ENCODE data around the gene DUSP9. TPM values are rescaled to one million over a fixed set of nuclear protein-coding genes. Genes with fewer than 3 reads are reported as not detected.
"Not testable (repeated sequence)": the region's sequence is repeated elsewhere in the genome, so short reads cannot be mapped to it uniquely, and the experiment has no call there.

The DUSP9 gene
- total RNA-seq, 1 donor from 2014 or later, result 1.3 TPM

- no peak overlapping the region for H3K27ac Mint-ChIP-seq (ENCODE audit: unreplicated experiment)
- no peak for DNase-seq (ENCODE audit: extremely low spot score, unreplicated experiment)
- peaks cover under 1% of the 10 kb centered on the region for H3K36me3 Mint-ChIP-seq (ENCODE audit: unreplicated experiment)
- H3K27me3 Mint-ChIP-seq (ENCODE audit: unreplicated experiment), result peaks cover 3% of the 10 kb centered on the region
- TF ChIP-seq CTCF (IDR thresholded peaks at IDR 0.05), result no peak
- H3K9me3 Mint-ChIP-seq (ENCODE audit: unreplicated experiment), result peaks cover 8% of the 10 kb centered on the region
- H3K4me1 Mint-ChIP-seq (ENCODE audit: unreplicated experiment), result peaks cover 8% of the 10 kb centered on the region
- no peak overlapping the region for H3K4me3 Mint-ChIP-seq (ENCODE audit: unreplicated experiment)
These were observed 46.1 kb upstream of the DUSP9 start for GRCh38 chrX:153600921-153601320.

- TF ChIP-seq CTCF (IDR thresholded peaks at IDR 0.05), result no peak
- Mint-ChIP-seq H3K27me3 (ENCODE audit: unreplicated experiment) (peaks cover 3% of the 10 kb centered on the region), H3K4me1 (ENCODE audit: unreplicated experiment) (peaks cover 8% of the 10 kb centered on the region), H3K4me3 (ENCODE audit: unreplicated experiment) (no peak overlapping the region), H3K27ac (ENCODE audit: unreplicated experiment) (no peak overlapping the region), H3K9me3 (ENCODE audit: unreplicated experiment) (peaks cover 8% of the 10 kb centered on the region), H3K36me3 (ENCODE audit: unreplicated experiment) (no peaks in the 10 kb centered on the region)
- no peak for DNase-seq (ENCODE audit: extremely low spot score, unreplicated experiment)
These were observed 45.4 kb upstream of the DUSP9 start for GRCh38 chrX:153601511-153602110.

- peaks cover 7% of the 10 kb centered on the region for H3K9me3 Mint-ChIP-seq (ENCODE audit: unreplicated experiment)
- no peak overlapping the region for H3K4me3 Mint-ChIP-seq (ENCODE audit: unreplicated experiment)
- H3K36me3 Mint-ChIP-seq (ENCODE audit: unreplicated experiment), result no peaks in the 10 kb centered on the region
- no peak overlapping the region for H3K27ac Mint-ChIP-seq (ENCODE audit: unreplicated experiment)
- H3K27me3 Mint-ChIP-seq (ENCODE audit: unreplicated experiment), result peaks cover 11% of the 10 kb centered on the region
- no peak for TF ChIP-seq CTCF (IDR thresholded peaks at IDR 0.05)
- H3K4me1 Mint-ChIP-seq (ENCODE audit: unreplicated experiment), result peaks cover 8% of the 10 kb centered on the region
- DNase-seq (ENCODE audit: extremely low spot score, unreplicated experiment), result no peak
These were observed 44.4 kb upstream of the DUSP9 start for GRCh38 chrX:153602601-153603000.

DNA sequence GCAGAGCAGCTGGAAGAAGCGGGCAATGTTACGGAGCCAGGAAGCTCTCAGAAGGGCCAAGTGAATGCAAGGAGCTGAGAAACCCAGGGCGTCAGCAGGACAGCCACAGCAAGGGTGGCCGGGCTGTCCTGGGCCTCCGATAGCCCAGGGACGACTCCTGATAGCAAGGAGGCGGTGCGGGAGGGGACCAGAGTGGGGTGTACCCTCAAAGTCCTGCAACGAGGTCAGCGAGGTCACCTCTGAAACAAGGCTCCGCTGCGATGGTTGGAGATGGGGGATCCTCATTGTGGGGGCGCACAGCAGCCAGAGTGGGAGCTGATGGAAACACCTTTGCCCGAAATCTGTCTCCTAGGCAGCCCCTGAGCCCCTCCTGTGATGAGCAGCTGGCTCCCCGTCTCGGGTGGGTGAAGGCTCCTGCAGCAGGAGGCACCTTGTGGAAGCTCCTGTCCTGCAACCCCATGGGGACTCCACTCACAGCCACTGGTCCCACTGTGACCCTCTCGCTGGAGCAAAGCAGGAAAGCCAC lies 43.8 kb upstream of the DUSP9 start:
- Mint-ChIP-seq H3K36me3 (ENCODE audit: unreplicated experiment) (no peaks in the 10 kb centered on the region), H3K4me3 (ENCODE audit: unreplicated experiment) (no peak overlapping the region), H3K27me3 (ENCODE audit: unreplicated experiment) (peaks cover 11% of the 10 kb centered on the region), H3K27ac (ENCODE audit: unreplicated experiment) (no peak overlapping the region), H3K4me1 (ENCODE audit: unreplicated experiment) (peaks cover 6% of the 10 kb centered on the region), H3K9me3 (ENCODE audit: unreplicated experiment) (peaks cover 7% of the 10 kb centered on the region)
- DNase-seq (ENCODE audit: extremely low spot score, unreplicated experiment), result no peak
- no peak for TF ChIP-seq CTCF (IDR thresholded peaks at IDR 0.05)

- H3K4me1 Mint-ChIP-seq (ENCODE audit: unreplicated experiment); DNase-seq (ENCODE audit: extremely low spot score, unreplicated experiment); H3K27ac Mint-ChIP-seq (ENCODE audit: unreplicated experiment); H3K4me3 Mint-ChIP-seq (ENCODE audit: unreplicated experiment); H3K9me3 Mint-ChIP-seq (ENCODE audit: unreplicated experiment); H3K36me3 Mint-ChIP-seq (ENCODE audit: unreplicated experiment): not testable (repeated sequence)
- peaks cover 11% of the 10 kb centered on the region for H3K27me3 Mint-ChIP-seq (ENCODE audit: unreplicated experiment)
These were observed 42.2 kb upstream of the DUSP9 start for GRCh38 chrX:153604666-153605380.
